ENCODE data around the gene DOCK8.

Gene DOCK8

GRCh38 chr9:242461-243080 is 27.9 kb downstream of the DOCK8 start:
- Histone ChIP-seq H3K4me1 (no peaks in the 10 kb centered on the region), H3K9me3 (no peaks in the 10 kb centered on the region), H3K36me3 (no peaks in the 10 kb centered on the region), H3K4me3 (ENCODE audit: low read depth, low read length) (no peak overlapping the region), H3K27me3 (peaks cover 15% of the 10 kb centered on the region)
- TF ChIP-seq, protein P1, sequence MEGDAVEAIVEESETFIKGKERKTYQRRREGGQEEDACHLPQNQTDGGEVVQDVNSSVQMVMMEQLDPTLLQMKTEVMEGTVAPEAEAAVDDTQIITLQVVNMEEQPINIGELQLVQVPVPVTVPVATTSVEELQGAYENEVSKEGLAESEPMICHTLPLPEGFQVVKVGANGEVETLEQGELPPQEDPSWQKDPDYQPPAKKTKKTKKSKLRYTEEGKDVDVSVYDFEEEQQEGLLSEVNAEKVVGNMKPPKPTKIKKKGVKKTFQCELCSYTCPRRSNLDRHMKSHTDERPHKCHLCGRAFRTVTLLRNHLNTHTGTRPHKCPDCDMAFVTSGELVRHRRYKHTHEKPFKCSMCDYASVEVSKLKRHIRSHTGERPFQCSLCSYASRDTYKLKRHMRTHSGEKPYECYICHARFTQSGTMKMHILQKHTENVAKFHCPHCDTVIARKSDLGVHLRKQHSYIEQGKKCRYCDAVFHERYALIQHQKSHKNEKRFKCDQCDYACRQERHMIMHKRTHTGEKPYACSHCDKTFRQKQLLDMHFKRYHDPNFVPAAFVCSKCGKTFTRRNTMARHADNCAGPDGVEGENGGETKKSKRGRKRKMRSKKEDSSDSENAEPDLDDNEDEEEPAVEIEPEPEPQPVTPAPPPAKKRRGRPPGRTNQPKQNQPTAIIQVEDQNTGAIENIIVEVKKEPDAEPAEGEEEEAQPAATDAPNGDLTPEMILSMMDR (IDR thresholded peaks at IDR 0.05; ENCODE audit: low read depth, low read length), result no peak
- DNase-seq, result no peak

DNA sequence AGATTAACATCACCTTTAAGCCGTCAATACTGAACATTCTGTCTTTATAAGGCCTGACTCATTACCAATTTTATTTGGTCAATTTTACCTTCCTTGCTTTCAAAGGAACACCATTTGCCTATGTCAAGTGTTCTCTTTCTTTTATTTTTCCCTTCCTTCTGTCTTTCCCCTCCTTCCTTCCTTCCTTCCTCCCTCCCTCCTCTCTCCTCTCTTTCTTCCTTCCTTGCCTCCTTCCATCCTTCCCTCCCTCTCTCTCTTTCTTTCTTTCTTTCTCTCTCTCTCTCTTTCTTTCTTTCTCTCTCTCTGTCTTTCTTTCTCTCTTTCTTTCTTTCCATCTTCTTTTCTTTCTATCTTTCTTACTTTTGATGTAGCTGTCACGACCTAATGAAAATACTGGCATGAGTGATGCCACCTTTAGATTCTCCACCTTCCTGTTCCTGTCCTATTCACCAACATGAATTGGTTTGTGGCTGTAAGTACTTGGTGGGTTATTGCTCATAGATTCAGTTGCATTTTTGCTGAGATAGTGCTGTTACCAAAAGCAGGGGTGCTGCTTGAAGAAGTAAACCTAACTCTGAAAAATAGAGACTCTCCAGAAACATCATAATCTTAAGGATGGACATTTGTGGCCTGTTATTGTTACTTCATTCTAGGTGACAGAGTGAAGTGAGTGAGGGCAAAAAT is 33.8 kb downstream of the DOCK8 start:
- no peak for DNase-seq
- TF ChIP-seq, protein P1 (IDR thresholded peaks at IDR 0.05; ENCODE audit: low read depth, low read length), result no peak
- Histone ChIP-seq H3K4me1 (no peaks in the 10 kb centered on the region), H3K9me3 (no peaks in the 10 kb centered on the region), H3K4me3 (ENCODE audit: low read depth, low read length) (no peak overlapping the region), H3K36me3 (no peaks in the 10 kb centered on the region), H3K27me3 (peaks cover 4% of the 10 kb centered on the region)

DNA sequence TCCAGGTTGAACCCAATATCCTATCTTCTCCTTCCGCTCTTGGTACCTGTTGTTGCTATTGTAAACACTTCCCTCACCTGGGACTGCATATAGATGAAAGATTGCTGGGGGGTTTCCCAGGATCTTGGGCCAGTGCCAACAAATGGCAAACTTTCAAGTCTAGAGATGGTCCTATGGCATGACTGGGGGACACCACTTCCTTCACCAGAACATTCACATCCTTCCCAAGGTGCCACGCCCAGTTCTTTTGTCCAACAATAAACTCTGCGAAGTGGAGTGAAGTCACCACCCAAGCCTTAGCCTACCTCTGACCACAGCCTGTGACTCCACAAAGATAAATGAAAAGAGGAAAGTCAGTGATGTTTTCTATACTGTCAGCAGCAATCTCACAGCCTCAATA is 34.4 kb downstream of the DOCK8 start:
- H3K4me3 ChIP-seq (ENCODE audit: low read depth, low read length), result no peak overlapping the region
- TF ChIP-seq, protein P1 (IDR thresholded peaks at IDR 0.05; ENCODE audit: low read depth, low read length), result no peak
- no peaks in the 10 kb centered on the region for H3K9me3 ChIP-seq
- H3K36me3 ChIP-seq, result no peaks in the 10 kb centered on the region
- no peak for DNase-seq
- no peaks in the 10 kb centered on the region for H3K4me1 ChIP-seq
- H3K27me3 ChIP-seq, result peaks cover 4% of the 10 kb centered on the region; the same call in 1 of the 2 replicates

- DNase-seq, result no peak
- TF ChIP-seq, protein P1 (IDR thresholded peaks at IDR 0.05; ENCODE audit: low read depth, low read length), result no peak
- peaks cover 11% of the 10 kb centered on the region; the same call in 1 of the 2 replicates for H3K27me3 ChIP-seq
- H3K4me3 ChIP-seq (ENCODE audit: low read depth, low read length), result no peak overlapping the region
- no peaks in the 10 kb centered on the region for H3K36me3 ChIP-seq
- no peaks in the 10 kb centered on the region for H3K9me3 ChIP-seq
- H3K4me1 ChIP-seq, result no peaks in the 10 kb centered on the region
Observed at GRCh38 chr9:250039-250438, 35.4 kb downstream of the DOCK8 start.

DNA sequence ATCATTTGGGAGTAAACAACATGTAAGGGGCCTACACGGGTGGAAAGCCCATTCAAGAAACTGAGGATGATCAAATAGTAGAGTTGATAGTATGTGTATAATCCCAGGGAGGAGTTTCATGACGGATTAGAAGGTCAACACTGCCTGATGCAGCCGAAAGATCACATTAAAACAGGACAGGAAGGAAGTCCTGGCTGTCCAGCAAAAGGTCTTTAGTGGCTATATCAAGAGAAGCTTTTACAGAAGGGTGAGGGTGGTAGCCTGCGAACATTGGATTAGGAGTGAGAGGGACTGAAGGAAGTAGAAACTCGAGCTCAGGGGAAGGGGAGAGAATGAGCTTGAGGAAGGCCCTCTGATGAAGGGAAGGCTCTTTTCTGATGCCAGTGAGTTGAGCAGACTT is 36.0 kb downstream of the DOCK8 start:
- H3K36me3 ChIP-seq, result no peaks in the 10 kb centered on the region
- no peak for DNase-seq
- H3K27me3 ChIP-seq, result peaks cover 11% of the 10 kb centered on the region; the same call in 1 of the 2 replicates
- H3K9me3 ChIP-seq, result no peaks in the 10 kb centered on the region
- TF ChIP-seq, protein P1 (IDR thresholded peaks at IDR 0.05; ENCODE audit: low read depth, low read length), result no peak
- H3K4me3 ChIP-seq (ENCODE audit: low read depth, low read length), result no peak overlapping the region
- H3K4me1 ChIP-seq, result no peaks in the 10 kb centered on the region

DNA sequence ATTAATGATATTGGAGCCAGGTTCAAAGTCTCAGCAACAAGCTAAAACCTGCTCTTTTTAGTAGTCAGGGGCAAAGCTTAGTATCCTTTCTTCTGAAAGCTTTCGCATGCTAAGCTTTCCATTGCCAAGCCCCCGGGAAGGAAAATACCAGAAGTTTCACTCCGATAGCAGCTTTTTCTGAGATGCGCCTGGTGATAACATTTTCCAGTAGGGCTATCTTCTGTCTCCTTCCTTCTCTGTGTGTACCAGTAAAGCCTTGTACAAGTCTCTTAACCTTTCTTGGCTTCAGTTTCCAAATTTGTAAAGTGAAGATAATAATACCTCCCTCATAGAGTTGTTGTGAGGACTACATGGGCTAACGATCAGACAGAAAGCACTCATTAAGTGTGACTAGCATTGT is 36.7 kb downstream of the DOCK8 start:
- Histone ChIP-seq H3K36me3 (no peaks in the 10 kb centered on the region), H3K9me3 (no peaks in the 10 kb centered on the region), H3K27me3 (peaks cover 11% of the 10 kb centered on the region; the same call in 1 of the 2 replicates), H3K4me1 (no peaks in the 10 kb centered on the region), H3K4me3 (ENCODE audit: low read depth, low read length) (no peak overlapping the region)
- TF ChIP-seq, protein P1 (IDR thresholded peaks at IDR 0.05; ENCODE audit: low read depth, low read length), result no peak
- no peak for DNase-seq

All from BE2C (cell line).